Measurements from ENCODE around the gene HMX3. TPM values are rescaled to one million over a fixed set of nuclear protein-coding genes. Genes with fewer than 3 reads are reported as not detected.
"Not testable (repeated sequence)": the region's sequence is repeated elsewhere in the genome, so short reads cannot be mapped to it uniquely, and the experiment has no call there.

Gene HMX3
- polyA plus RNA-seq, 4 donors: not detected

DNA sequence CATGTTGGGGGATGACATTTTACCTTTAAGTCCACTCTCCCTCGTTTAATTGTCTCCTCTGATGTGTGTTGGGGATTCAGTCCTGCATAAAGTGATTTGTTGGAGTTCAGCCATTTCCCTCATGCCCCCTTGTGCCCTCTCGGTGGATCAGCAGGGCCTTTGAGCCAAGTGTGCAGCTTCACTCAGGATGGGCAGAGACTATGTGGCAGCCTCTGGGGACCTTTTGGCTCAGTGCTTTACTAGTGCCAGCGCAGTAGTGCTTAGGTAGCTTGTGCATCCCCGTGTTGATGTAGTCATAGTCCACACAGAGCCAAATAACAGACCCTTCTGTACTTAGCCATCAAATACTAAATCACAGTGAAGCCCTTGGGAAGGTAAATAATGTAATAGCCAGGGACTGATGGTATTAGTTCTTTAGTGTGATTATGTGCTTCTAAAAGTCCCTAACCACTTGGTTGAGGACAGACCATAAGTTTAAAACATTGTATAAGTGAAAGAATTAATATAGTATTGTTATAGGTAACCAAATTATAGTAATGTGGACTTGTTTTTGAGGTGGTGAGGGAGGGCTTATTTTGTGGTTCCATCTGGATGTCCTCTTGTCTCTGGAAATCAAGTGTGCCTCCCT, 29.8 kb downstream of the HMX3 start:
- no peak for DNase-seq (ENCODE audit: low read depth in 4 of 4, low spot score in 3 of 4)

DNA sequence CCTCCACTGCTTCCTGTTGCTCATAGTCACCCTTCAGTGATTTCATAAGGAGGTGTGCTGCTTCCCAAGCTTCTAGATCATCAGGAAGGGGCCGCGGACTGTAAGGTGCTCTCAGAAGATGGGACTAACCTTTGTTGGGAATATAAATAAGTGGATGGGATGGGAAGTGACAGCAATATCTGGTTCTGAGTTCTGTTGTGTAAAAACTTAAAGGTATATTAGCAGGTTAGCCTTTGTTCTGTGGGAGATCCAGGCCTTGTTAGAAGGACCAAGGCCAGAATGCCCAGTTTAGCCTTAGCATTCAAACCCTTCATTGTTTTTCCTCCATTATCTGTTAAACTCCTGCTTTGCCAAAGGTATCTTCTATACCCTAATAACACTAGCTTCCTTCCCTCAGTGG, 30.8 kb downstream of the HMX3 start:
- no peak for DNase-seq (ENCODE audit: low read depth in 4 of 4, low spot score in 3 of 4)

DNA sequence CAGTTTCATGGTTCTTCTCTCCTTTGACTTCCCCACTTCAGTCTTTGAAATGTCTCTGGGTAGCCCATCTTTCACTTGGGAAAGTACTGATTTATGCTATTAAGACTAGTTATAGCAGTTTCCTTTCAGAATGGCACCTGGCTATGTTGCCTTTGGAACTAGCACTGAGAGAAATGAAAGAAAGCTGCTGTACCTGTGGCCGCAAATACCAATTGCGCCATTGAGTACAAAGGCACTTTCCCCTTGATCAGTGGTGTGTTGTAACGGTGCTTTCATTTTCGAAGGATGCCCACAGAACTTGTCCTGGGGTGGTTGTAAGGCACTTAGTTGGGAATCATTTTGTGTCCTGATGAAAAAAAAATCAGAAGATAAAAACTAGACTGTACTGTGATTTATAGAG, 35.2 kb downstream of the HMX3 start:
- DNase-seq (ENCODE audit: low read depth in 4 of 4, low spot score in 3 of 4): no peak

DNA sequence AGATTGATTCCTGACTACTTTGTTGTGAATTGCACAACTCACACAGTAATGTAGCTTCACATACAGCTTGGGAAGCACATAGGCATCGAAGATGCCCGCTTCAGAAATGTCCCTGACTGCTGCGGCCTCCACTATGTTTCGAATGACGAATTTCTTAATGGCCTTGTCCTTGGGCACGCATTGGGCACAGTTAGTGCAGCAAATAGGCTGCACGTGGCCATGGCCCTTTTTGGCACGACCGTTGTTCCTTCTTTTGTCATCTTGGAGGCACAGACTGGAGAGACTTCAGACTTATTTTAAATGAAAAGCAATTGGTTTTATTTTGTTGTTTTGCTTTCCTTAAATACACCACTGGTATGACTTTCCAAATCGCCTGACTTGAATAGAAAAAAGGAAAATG, 35.8 kb downstream of the HMX3 start:
- DNase-seq (ENCODE audit: low read depth in 4 of 4, low spot score in 3 of 4): not testable (repeated sequence)

DNA sequence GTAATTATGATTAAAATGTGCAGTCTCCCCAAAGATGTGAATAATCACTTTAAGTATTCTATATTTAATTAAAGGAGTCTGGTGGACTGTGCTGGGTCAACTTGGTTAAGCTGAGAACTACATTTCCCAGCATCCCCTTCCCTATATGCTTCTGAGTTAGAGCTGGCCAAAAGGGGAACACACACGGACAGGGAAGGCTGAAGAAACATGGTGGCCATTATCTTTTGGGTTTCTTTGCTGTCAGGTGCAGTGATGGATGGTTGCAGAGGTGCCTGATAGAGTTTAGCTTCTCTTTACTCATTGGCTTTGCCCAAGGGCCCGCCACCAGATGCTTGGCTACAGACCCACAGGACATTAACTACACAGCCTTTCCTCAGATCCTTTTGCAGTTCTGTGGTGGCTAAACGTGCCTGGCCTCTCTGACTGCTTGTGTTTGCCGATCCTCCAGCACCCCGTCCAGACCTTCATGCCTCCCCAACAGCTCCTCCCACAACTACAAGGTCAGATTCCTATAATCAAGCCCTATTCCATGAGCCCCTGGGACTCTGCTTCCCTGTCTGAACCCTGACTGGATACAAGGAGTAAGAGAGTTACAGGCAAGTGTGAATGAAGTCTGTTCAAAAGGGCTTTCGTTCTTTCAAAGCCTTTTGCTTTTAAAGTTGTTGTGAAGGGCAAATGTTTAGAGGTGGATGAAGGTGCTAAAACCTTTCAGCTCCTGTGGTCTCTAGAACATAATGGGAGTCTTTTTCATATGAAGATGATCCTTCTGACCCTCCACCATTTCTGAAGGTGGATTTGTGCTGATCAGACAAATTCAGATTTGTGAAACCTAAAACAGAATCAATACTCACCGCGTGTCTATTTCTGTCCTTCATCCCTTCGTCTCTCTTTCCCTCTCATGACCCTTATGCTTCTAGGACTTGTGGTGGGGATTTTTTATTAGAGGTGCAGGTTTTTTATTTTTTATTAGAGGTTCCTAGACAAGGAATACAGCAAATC, 39.9 kb downstream of the HMX3 start:
- no peak for DNase-seq (ENCODE audit: low read depth in 4 of 4, low spot score in 3 of 4)

DNA sequence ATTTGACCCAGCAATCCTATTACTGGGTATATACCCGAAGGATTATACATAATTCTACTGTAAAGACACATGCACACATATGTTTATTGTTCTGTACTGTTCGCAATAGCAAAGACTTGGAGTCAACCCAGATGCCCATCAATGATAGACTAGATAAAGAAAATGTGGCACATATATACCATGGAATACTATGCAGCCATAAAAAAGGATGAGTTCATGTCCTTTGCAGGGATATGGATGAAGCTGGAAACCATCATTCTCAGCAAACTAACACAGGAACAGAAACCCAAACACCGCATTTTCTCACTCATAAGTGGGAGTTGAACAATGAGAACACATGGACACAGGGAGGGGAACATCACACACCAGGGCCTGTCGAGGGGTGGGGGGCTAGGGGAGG, 42.6 kb downstream of the HMX3 start:
- DNase-seq (ENCODE audit: low read depth in 4 of 4, low spot score in 3 of 4): not testable (repeated sequence)

DNA sequence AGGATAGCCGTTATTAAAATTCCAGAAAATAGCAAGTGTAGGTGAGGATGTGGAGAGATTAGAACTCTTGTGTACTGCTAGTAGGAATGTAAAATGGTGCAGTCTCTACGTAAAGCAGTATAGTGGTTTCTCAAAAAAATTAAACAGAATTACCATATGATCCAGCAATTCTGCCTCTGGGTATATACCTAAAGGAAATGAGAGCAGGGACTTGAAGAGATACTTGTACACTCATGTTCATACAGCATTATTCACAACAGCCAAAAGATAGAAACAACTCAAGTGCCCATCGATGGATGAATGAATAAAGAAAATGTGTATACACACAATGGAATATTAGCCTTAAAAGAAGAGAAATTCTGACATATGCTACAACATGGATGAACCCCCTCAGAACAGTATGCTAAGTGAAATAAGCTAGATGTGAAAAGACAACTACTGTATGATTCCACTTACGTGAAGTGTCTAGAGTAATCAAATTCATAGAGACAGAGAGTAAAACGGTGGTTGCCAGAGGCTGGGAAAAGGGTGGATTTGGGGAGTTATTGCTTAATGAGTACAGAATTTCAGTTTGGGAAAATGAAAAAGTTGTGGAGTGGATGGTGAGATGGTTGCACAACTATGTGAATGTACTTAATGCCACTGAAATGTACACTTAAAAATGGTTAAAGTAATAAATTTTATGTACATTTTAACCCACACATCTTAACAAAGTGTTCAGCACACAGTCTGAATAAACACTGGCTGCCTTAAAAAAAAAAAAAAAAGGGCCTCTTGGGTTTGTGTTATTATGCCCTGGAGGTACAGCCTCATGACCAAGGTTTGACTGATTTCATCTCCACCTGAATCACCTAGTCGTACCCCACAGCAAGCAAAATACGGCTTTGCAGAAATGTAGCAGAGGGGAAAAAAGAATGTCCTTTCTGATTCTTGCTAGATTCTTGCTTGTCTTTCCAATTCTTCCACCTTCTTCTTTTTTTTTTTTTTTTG, 44.6 kb downstream of the HMX3 start:
- no peak for DNase-seq (ENCODE audit: low read depth in 4 of 4, low spot score in 3 of 4)

DNA sequence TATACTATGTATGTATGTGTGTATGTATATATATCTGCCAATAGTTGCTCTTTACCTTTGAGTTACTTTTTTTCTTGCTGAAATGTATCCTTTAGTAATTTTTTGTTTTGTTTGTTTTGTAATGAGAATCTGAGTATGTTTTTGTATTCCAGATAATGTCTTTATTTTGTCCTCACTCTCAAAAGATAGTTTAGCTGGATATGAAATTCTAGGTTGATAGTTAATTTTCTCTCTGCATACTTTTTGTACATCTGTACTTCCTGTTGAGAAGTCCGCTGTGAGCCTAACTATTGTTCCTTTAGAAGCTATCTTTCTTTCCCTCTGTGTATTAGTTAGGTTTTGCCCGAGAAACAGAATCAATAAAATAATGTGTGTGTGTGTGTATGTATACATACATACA, 48.0 kb downstream of the HMX3 start:
- no peak for DNase-seq (ENCODE audit: low read depth in 4 of 4, low spot score in 3 of 4)

DNA sequence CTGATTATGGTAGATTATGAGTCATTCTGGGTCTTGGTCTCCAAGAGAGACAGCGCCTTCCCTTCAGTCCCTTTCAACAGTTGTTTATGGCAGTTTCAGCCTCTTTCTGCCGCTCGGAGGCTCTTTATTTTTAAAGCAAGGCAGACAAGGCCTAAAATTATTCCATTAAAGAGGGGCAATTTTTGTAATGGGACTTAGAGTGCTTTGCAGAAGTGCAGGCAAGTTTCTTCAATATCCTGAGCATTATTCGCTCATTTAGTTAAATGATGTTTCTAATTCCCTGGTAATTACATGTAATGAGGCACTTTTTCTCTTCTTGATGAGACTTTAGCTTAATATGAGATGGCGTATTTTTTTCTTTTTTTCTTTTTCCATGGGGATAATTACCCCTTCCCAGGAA, 52.0 kb downstream of the HMX3 start:
- no peak for DNase-seq (ENCODE audit: low read depth in 4 of 4, low spot score in 3 of 4)

Other genes with a start within 250 kb of the HMX3 start
- not detected for gene FAM24A, start 225.4 kb upstream of the HMX3 start, polyA plus RNA-seq (ENCODE audit: insufficient read length in 4 of 4)
- gene C10orf88, start 181.7 kb upstream of the HMX3 start, polyA plus RNA-seq (ENCODE audit: insufficient read length in 4 of 4): 10 to 100 TPM; 15.7 to 22.0 (median 19.9) TPM
- 10 to 100 TPM in 1 of 4 donors, 1 to 10 TPM in 3; 8.0 to 10.4 (median 8.3) TPM for gene PSTK, start 155.6 kb upstream of the HMX3 start, polyA plus RNA-seq (ENCODE audit: insufficient read length in 4 of 4)
- 10 to 100 TPM; 18.6 to 27.5 (median 25.2) TPM for gene IKZF5, start 127.2 kb upstream of the HMX3 start, polyA plus RNA-seq (ENCODE audit: insufficient read length in 4 of 4)
- 10 to 100 TPM; 21.3 to 33.2 (median 27.8) TPM for gene ACADSB, start 127.0 kb upstream of the HMX3 start, polyA plus RNA-seq (ENCODE audit: insufficient read length in 4 of 4)
- gene HMX2, start 12.2 kb downstream of the HMX3 start, polyA plus RNA-seq (ENCODE audit: insufficient read length in 4 of 4): 1 to 10 TPM; 1.3 to 2.9 (median 1.9) TPM
- gene BUB3, start 18.4 kb downstream of the HMX3 start, polyA plus RNA-seq (ENCODE audit: insufficient read length in 4 of 4): 100 to 1,000 TPM; 121 to 137 (median 128) TPM

Measured in right renal pelvis (tissue), 4 donors.